Neural progenitor cell (in vitro differentiated cells): ENCODE data around the gene CEMIP2.

ENCODE experiments used
- EZH2 ChIP-seq: fragments of 200-600 bp; sonication (generic); IDR thresholded peaks from 2 replicates; pipeline ENCODE4 v1.6.1; 2017; ENCODE audit warnings: antibody characterized with exemption, mild to moderate bottlenecking, moderate library complexity
- EZH2phosphoT487 ChIP-seq: fragments of 200-600 bp; sonication (generic); IDR thresholded peaks from 2 replicates; pipeline ENCODE4 v1.6.1; 2017; ENCODE audit warnings: antibody characterized with exemption
- TF ChIP-seq, protein P1 (sequence below): fragments of 200-600 bp; sonication (generic); IDR thresholded peaks from 2 replicates; pipeline ENCODE4 v1.5.1; 2017; ENCODE audit warnings: antibody characterized with exemption, mild to moderate bottlenecking

DNA sequence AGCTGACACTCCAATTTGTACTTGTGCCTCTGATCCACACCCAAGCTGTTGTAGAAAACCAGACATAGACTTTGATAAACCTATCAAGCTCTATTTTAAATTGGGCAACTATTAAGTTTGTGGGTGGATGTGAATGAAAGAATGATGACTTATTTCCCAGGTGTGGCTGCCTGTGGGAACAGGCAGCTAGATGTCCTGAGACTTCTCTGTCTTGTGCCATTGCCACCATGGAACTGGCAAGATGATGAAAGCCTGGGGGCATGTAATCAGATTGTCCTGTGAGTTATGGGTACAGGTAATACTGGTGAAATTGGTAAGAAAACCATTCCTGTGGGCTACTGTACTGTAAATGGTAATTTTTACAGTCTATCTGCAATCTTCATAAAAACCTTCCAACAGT is 57.5 kb downstream of the CEMIP2 start:
- TF ChIP-seq, protein P1, sequence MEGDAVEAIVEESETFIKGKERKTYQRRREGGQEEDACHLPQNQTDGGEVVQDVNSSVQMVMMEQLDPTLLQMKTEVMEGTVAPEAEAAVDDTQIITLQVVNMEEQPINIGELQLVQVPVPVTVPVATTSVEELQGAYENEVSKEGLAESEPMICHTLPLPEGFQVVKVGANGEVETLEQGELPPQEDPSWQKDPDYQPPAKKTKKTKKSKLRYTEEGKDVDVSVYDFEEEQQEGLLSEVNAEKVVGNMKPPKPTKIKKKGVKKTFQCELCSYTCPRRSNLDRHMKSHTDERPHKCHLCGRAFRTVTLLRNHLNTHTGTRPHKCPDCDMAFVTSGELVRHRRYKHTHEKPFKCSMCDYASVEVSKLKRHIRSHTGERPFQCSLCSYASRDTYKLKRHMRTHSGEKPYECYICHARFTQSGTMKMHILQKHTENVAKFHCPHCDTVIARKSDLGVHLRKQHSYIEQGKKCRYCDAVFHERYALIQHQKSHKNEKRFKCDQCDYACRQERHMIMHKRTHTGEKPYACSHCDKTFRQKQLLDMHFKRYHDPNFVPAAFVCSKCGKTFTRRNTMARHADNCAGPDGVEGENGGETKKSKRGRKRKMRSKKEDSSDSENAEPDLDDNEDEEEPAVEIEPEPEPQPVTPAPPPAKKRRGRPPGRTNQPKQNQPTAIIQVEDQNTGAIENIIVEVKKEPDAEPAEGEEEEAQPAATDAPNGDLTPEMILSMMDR: no peak
- no peak for TF ChIP-seq EZH2
- no peak for TF ChIP-seq EZH2phosphoT487
